Hematopoietic multipotent progenitor cell (in vitro differentiated cells): ENCODE measurements around the gene APCDD1L. TPM values are rescaled to one million over a fixed set of nuclear protein-coding genes. Genes with fewer than 3 reads are reported as not detected.
"Not testable (repeated sequence)": the region's sequence is repeated elsewhere in the genome, so short reads cannot be mapped to it uniquely, and the experiment has no call there.

ENCODE experiments used
- DNase-seq, 3 donors: peaks; one replicate each; pipeline ENCODE4 v3.0.0-alpha.2; 2011 to 2015; ENCODE audit warnings: low read depth in 2 of 3, low spot score in 2 of 3
- total RNA-seq: library from RNA; depleted of rRNA; stranded (reverse); fragments of >200 nt; gene quantifications from one replicate; pipeline ENCODE4 v1.2.3, GENCODE V29; 2012

Gene APCDD1L
- total RNA-seq, 1 donor, result under 0.01 TPM

GRCh38 chr20:58545565-58546415 is 30.6 kb upstream of the APCDD1L start:
- DNase-seq, result no peak

DNA sequence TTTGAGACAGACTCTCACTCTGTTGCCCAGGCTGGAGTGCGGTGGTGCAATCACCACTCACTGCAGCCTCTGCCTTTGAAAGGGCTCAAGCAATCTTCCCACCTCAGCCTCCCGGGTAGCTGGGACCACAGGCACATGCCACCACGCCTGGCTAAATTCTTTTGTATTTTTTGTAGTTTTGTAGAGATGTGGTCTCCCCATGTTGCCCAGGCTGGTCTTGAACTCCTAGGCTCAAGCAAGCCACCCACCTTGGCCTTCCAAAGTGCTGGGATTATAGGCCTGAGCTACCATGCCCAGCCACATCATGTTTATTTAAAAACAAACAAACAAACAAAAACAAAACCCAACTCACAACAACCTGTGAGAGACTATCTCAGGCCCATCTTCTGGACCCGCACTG is 29.7 kb upstream of the APCDD1L start:
- no peak for DNase-seq

DNA sequence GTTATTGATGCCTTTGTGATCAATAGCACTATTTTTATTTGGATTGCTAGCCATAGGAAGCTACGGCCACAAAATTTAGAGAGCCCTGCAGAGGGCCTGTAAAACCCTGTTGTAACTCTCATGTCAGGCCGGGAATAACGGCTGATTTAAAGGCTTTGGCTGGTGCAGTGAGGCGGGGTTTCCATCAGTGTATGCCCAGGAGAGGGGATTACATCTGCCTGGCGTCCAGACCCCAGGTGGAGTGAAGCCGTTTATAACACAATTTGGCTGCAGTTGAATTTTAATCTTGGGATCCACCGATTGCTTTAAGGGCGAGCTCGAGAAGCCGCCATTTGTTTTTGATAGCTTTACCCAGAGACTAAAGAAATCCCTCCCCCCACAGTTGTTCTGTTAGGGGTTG is 29.1 kb upstream of the APCDD1L start:
- no peak for DNase-seq

DNA sequence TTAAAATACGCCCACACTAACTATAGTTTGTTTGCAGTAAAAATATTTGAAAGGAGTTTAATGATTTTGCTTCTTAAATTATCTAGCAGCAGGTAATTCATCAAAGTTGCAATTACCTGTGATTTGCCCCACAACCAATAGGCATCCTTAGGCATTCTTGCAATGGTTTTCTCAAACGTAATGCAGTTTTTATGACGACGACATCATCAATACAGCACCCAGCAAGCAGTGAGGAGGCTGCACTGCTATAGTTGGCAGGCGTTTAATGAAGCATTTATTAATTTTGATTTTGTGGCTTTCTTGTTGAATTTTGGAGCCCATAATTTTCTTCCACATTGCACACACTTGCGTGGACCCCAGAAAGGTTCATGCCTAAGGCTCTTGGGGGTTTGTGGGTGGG is 28.1 kb upstream of the APCDD1L start:
- no peak for DNase-seq

DNA sequence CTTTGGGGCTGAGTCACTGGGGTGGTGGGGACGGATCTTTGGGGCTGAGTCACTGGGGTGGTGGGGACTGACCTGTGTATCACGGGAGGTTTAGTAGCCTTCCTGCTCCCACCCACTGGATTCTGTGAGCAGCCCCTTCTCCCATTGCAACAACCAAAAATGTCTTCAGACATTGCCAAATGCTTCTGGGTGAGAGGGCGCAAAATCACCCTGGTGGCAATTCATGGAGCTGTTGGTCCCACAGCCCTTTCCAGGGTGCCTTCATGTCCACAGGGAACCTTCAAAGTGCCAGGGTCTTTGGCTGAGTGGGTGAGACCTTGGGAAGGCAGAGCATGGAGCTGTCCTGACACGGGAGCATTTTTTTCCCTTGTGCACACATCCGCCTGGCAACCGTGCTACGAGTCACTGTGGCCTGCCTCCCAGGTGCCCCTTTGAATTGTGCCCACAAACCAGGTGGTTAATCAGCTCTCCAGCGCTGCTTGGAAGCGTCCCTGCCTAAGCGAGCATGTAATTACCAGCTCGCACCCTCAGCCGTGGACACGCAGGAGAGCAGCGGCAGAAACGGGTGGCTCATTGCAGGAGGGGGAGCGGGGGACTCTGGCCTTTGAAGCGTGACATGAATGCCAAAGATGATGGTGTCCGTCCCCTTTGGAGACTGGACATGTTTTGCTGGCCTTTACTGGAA is 27.4 kb upstream of the APCDD1L start:
- DNase-seq, result no peak

DNA sequence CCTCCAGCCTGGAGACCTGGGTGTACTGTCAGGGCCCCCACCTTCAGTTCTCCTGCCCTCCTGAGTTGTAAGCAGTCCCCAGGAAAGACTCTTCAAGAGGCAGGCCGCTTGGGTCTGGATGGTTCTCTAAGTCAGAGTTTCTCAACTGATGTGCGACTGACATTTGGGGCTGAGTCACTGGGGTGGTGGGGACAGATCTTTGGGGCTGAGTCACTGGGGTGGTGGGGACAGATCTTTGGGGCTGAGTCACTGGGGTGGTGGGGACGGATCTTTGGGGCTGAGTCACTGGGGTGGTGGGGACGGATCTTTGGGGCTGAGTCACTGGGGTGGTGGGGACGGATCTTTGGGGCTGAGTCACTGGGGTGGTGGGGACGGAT is 26.8 kb upstream of the APCDD1L start:
- DNase-seq, result not testable (repeated sequence)

GRCh38 chr20:58538752-58539151 is 23.6 kb upstream of the APCDD1L start:
- DNase-seq, result no peak

GRCh38 chr20:58537831-58538230 is 22.6 kb upstream of the APCDD1L start:
- no peak for DNase-seq

DNA sequence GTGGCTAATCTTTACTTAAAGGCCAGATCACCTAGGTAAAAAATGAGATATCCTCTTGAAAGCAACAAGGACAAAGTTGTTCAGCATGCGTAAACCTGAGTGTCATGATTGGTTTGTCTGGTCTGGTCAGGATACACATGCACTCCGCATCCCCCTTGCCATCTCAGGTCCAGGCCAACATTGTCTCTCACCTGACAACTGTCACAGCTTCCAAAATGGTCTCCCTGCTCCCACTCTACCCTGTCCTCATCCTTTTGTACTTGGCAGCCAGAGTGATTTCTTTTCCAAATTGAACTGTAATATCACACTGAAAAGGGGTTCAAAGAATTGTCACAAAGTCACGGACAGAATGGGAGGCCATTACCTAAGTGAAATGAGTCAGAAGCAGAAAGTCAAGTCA is 21.1 kb upstream of the APCDD1L start:
- no peak for DNase-seq

- no peak for DNase-seq
These were observed 16.5 kb upstream of the APCDD1L start for GRCh38 chr20:58531657-58532056.

DNA sequence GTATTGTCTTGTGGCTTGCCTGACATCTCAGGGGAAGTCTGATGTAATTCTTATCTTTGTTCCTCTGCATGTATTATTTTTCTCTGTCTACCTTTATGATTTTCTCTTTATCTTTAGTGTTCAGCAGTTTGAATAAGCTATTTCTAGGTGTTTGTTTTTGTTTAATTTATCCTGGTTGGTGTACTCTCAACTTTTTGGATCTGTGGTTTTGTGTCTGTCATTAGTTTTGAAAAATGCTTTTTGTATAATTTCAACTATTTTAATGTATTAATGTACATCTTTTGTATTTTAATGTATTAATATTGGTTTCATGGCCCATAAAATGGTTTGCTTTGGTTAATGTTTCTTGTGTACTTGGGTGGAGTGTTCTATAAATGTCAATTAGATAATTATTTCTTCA is 15.9 kb upstream of the APCDD1L start:
- no peak for DNase-seq

DNA sequence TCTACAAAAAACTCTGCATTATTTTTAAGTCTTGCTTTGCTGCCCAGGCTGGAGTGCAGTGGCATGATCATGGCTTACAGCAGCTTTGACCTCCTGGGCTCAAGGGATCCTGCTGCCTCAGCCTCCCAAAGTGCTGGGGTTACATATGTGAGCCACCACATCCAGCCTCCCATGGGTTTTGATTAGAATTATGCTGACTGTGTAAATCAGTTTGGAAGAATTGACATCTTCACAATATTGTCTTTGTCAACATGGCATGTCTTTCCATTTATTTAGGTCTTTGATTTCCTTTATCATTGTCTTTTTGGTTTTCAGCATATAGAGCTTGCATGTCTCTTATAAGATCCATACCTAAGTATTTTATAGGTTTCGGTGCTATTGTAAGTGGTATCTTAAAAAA is 13.2 kb upstream of the APCDD1L start:
- DNase-seq, result no peak

GRCh38 chr20:58526411-58526810 is 11.2 kb upstream of the APCDD1L start:
- no peak for DNase-seq

GRCh38 chr20:58524814-58525213 is 9.6 kb upstream of the APCDD1L start:
- DNase-seq, result no peak

DNA sequence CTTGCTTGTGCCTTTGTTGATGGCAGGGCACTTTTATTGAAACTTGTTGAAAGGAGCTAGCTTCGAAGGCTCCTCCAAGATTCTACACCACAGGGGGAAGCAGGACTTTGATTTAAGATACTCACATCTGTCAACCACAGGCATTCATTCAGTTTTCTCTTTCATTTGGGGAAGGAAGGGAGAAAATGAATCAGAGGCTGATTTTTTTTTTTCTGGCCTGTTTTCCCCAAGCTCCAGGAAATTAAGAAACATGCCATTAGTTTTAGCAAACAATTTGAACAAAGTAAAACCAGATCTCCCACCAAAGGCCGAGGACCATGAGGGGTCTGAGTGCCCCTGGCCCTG is 8.7 kb upstream of the APCDD1L start:
- DNase-seq, result no peak

DNA sequence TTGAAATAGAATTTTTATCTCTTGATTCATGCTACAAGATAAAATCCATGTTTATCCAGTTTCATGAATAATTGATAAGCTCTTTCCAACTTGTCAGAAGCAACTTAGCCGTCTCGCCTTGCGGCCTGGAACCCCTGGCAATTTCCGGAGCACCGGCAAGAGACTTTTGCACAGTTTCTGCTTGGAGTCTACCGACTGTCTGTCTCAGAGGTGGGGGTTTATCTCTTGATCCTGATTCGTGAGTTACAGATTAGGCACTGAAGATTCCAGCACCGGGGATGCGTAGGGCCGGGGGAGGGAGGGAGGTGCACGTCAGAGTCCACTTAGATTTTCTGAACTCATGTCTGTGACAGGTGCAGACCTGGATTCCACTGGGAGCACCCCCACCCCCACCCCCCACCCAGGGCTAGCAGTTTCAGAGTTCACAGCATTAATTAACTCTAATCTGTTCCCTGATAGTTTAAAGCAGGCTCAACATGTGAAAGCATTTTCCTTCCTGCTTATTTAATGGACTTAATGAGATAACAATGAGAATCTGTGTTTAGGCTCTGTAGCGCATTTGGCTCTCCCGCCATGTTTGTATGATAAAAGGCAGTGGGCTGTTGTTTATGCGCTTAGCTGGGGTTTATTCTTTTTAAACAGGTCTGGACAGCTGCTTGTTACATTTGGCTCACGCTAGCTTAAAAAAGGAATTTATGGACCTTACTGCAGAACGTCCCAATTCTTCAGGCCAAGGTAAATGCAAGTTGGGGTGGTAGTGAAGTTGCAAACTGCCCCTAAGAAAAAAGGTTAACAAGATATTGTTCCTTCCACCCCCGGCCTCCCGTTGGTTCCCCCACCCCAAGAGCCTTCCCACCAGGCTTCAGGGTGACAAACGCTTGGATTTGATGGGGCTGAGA is 8.1 kb upstream of the APCDD1L start:
- DNase-seq, result no peak

DNA sequence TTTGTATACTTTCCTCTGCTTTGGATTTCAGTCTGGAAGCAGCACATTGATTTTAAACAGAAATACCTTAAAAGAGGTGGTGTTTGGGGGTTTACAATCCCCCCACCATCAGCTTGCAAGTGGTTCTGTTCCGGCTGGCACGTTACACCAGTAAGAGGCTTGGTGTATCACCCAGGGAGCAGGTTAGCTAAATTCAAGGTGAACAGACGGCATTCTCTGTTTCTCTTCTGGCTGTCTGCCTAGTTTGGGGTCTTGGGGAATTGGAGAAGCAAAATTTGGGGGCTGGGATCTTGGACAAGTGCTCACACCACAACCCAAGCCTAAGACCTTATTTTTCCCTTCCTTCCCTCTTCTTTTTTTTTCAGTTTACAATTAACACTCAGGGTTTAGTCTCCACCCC is 7.5 kb upstream of the APCDD1L start:
- no peak for DNase-seq

- no peak for DNase-seq
These were observed 6.6 kb upstream of the APCDD1L start for GRCh38 chr20:58521763-58522162.

- DNase-seq, result no peak
These were observed 4.9 kb upstream of the APCDD1L start for GRCh38 chr20:58519940-58520712.

GRCh38 chr20:58518896-58519593 is 3.8 kb upstream of the APCDD1L start:
- no peak for DNase-seq
